Activated T-helper 17 cell treated with anti-CD3 and anti-CD28 coated beads, Interleukin-2, amount 50 U/mL, for 72 hours (primary cell): ENCODE results near the gene CRCP. TPM values are rescaled to one million over a fixed set of nuclear protein-coding genes. Genes with fewer than 3 reads are reported as not detected.
"Not testable (repeated sequence)": the region's sequence is repeated elsewhere in the genome, so short reads cannot be mapped to it uniquely, and the experiment has no call there.

ENCODE experiments used
- ATAC-seq: fragments of 150-1000 bp; cut with Tn5 transposase; replicated peaks from 2 replicates; pipeline ENCODE4 v1.10.0; 2021; ENCODE audit warnings: mild to moderate bottlenecking, moderate library complexity
- H3K27ac Mint-ChIP-seq: one replicate; pipeline ENCODE4 v1.8.0; 2022; ENCODE audit warnings: mixed read lengths
- H3K27me3 Mint-ChIP-seq: one replicate; pipeline ENCODE4 v1.8.0; 2022; ENCODE audit warnings: mixed read lengths
- H3K36me3 Mint-ChIP-seq: one replicate; pipeline ENCODE4 v1.8.0; 2022; ENCODE audit warnings: low read depth, mild to moderate bottlenecking, mixed read lengths
- H3K4me1 Mint-ChIP-seq: one replicate; pipeline ENCODE4 v1.8.0; 2022; ENCODE audit warnings: mixed read lengths
- H3K4me3 Mint-ChIP-seq: one replicate; pipeline ENCODE4 v1.8.0; 2022; ENCODE audit warnings: mild to moderate bottlenecking, mixed read lengths
- H3K9me3 Mint-ChIP-seq: one replicate; pipeline ENCODE4 v1.8.0; 2022; ENCODE audit warnings: mixed read lengths
- total RNA-seq, 2 donors: library from RNA; stranded (reverse); gene quantifications; one replicate each; pipeline ENCODE4 v1.2.3, GENCODE V29; 2022

CRCP gene
- total RNA-seq, 2 donors from 2014 or later = 19.6 to 25.7 TPM

DNA sequence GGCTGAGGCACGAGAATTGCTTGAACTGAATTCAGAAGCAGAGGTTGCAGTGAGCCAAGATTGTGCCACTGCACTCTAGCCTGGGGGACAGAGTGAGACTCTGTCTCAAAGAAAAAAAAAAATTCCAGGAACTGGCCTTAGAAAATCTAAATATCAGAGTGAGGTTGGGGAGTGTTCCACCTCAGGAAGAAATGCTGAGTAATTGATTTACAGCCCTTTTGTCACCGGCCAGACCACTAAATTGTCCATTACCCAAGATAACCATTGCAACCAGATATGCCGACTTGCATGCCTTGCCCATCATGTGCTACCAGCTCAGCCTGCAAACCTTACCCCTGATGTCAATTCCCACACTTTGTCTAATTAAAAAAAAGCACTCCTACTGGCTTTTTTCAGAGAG is 42.4 kb downstream of the CRCP start:
- Mint-ChIP-seq H3K4me3 (no peak overlapping the region), H3K9me3 (no peaks in the 10 kb centered on the region), H3K36me3 (peaks cover 70% of the 10 kb centered on the region), H3K27me3 (no peaks in the 10 kb centered on the region), H3K4me1 (no peaks in the 10 kb centered on the region), H3K27ac (no peak overlapping the region)
- no peak for ATAC-seq

DNA sequence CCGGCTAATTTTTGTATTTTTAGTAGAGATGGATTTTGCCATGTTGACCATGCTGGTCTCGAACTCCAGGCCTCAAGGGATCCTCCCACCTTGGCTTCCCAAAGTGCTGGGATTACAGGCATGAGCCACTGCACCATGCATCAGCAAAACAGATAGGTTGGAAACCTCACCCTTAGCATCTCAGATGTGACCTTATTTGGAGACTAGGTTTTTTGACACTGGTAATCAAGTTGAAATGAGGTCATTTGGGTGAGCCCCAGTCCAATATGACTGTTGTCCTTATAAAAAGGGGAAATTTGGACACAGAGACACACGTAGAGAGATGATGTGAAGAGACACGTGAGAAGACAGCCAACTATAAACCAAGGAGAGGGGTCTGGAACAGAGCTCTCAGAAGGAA is 48.0 kb downstream of the CRCP start:
- H3K9me3 Mint-ChIP-seq = no peaks in the 10 kb centered on the region
- no peaks in the 10 kb centered on the region for H3K4me1 Mint-ChIP-seq
- no peak overlapping the region for H3K27ac Mint-ChIP-seq
- no peak for ATAC-seq
- no peaks in the 10 kb centered on the region for H3K27me3 Mint-ChIP-seq
- H3K4me3 Mint-ChIP-seq = no peak overlapping the region
- peaks cover 18% of the 10 kb centered on the region for H3K36me3 Mint-ChIP-seq

DNA sequence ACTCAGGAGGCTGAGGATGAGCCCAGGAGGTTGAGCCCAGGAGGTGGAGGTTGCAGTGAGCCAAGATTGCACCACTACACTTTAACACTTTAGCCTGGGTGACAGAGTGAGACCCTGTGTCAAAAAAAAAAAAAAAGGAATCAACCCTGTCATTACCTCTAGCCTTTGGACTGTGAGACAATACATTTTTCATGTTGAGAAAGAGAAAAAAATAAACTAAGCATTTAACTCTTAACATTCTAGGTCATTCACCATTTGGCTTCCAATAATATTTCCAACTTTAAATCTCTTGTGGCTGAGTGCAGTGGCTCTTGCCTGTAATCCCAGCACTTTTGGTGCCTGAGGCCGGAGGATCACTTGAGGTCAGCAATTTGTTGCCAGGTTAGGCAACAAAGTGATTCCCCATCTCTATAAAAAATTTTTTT is 48.6 kb downstream of the CRCP start:
- H3K4me1 Mint-ChIP-seq = no peaks in the 10 kb centered on the region
- no peak overlapping the region for H3K4me3 Mint-ChIP-seq
- no peaks in the 10 kb centered on the region for H3K27me3 Mint-ChIP-seq
- no peak for ATAC-seq
- H3K27ac Mint-ChIP-seq = no peak overlapping the region
- H3K9me3 Mint-ChIP-seq = no peaks in the 10 kb centered on the region
- H3K36me3 Mint-ChIP-seq = peaks cover 12% of the 10 kb centered on the region

DNA sequence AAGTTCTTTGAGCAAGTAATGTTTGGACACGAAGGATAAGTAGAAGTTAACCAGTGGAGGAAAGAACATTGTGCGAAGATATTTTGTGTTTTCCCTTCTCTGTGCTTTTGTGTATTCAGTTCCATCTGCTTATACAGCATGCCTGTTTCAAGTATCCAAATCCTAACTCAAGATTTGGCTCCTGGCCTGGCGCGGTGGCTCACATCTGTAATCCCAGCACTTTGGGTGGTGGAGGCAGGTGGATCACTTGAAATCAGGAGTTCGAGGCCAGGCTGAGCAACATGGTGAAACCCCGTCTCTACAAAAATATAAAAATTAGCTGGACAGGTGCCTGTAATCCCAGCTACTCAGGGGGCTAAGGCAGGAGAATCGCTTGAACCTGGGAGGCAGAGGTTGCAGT is 49.7 kb downstream of the CRCP start:
- Mint-ChIP-seq H3K36me3 (peaks cover 4% of the 10 kb centered on the region), H3K9me3 (no peaks in the 10 kb centered on the region), H3K4me1 (no peaks in the 10 kb centered on the region), H3K27ac (no peak overlapping the region), H3K4me3 (no peak overlapping the region), H3K27me3 (no peaks in the 10 kb centered on the region)
- ATAC-seq = no peak

DNA sequence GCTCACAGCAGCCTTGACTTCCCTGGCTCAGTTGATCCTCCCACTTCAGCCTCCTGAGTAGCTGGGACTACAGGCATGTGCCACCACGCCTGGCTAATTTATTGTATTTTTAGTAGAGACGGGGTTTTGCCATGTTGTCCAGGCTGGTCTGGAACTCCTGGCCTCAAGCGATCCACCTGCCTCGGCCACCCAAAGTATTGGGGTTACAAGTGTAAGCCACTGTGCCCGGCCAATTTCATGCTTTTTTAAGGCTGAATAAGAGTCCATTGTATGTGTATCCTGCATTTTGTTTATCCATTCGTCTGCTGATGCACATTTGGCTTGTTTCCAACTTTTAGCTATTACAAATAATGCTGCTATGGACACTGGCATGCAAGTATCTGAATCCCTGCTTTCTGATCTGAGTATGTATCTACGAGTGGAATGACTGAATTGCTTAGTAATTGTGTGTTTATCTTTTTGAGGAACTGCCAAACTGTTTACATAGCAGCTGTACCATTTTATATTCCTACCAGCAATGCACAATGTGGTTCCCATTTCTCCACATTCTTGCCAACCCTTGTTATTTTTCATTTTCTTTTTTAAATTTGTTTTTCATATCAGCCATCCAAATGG is 53.2 kb downstream of the CRCP start:
- H3K4me1 Mint-ChIP-seq = no peaks in the 10 kb centered on the region
- H3K9me3 Mint-ChIP-seq = no peaks in the 10 kb centered on the region
- H3K36me3 Mint-ChIP-seq = no peaks in the 10 kb centered on the region
- H3K4me3 Mint-ChIP-seq = no peak overlapping the region
- H3K27me3 Mint-ChIP-seq = no peaks in the 10 kb centered on the region
- no peak for ATAC-seq
- no peak overlapping the region for H3K27ac Mint-ChIP-seq

DNA sequence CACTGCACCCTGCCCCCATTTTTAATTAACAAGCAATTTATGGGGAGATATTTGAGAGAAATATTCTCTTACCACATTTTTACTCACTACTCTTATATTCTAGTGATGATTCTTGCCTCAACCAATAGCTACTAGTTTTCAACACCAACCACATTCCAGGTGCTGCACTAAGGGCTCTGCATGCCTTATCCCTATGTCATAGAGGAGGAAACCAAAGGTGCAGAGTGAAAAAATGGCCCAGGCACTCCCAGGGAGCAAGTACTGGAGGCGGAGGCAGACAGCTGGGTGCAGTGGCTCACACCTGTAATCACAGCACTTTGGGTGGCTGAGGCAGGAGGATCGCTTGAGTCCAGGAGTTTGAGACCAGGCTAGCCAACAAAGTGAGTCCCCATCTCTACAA is 55.0 kb downstream of the CRCP start:
- H3K27ac Mint-ChIP-seq = no peak overlapping the region
- no peak for ATAC-seq
- no peaks in the 10 kb centered on the region for H3K9me3 Mint-ChIP-seq
- H3K27me3 Mint-ChIP-seq = no peaks in the 10 kb centered on the region
- H3K36me3 Mint-ChIP-seq = no peaks in the 10 kb centered on the region
- no peak overlapping the region for H3K4me3 Mint-ChIP-seq
- no peaks in the 10 kb centered on the region for H3K4me1 Mint-ChIP-seq

DNA sequence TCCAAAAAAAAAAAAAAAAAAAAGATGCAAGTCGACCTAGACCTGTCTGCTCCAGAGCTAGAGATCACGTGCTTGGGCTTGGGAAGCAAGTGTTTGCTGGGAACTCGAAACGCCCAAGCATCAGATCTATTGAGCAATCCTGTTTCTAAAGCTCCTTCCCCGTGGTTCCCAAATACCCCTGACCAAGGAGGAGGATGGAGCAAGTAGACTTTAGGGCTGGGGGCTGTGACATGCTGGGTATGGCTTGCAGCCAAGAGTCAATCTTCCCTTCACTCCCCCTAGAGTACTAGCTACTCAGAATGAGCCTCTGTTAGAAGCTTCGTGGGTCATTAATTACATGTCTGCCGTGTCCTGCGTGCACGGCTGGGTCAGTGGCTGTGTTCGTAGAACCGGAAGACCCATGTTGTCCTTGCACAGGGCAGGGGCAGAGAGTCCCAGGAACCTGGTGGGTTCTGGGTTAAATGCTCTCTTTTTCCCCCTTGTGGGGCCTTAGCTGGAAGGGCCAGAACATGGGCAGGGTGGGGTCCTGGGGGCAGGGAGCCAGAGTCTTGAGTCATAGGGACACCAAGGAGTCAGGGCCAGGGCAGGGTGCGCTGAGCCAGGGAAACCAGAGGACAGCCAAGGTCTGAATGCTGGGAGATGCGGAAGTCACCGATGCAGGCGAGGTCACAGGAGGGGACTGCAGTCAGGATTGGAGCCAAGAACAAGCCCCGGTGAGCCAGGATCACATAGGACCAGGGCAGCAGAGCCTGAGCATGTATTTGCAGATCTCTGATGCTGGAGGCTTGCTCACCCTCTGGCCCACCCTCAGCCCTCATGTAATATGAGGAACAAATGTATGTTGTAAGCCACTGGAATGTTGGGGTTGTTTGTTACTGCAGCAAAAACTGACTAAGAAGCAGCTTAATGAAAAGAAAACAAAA is 55.9 kb downstream of the CRCP start:
- Mint-ChIP-seq H3K27ac (no peak overlapping the region), H3K4me1 (no peaks in the 10 kb centered on the region), H3K9me3 (no peaks in the 10 kb centered on the region), H3K36me3 (no peaks in the 10 kb centered on the region), H3K27me3 (no peaks in the 10 kb centered on the region), H3K4me3 (no peak overlapping the region)
- no peak for ATAC-seq

DNA sequence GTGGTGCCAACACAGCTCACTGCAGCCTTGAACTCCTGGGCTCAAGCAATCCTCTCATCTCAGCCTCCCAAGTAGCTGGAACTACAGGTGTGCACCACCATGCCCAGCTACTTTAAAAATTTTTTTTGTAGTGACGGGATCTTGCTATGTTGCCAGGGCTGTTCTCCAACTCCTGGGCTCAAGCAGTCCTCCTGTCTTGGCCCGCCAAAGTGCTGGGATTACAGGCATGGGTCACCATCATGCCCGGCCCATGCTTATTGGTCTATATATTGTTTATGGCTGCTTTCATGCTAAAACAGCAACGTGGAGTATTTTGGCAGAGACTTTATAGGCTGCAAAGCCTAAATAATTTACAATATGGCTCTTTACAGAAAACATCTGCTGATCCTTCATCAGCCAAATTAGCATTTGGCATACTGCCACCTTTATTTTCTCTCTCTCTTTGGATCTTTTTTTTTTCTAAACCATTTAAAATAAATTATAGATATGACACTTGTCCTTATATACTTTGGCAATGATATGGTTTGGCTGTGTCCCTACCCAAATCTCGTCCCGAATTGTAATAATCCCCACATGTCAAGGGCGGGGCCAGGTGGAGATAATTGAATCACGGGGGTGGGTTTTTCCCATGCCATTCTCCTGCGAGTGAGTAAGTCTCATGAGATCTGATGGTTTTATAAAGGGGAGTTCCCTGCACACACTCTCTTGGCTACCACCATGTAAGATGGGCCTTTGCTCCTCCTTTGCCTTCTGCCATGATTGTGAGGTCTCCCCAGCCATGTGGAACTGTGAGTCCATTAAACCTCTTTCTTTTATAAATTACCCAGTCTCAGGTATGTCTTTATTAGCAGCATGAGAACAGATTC is 58.1 kb downstream of the CRCP start:
- not testable (repeated sequence) for H3K27ac Mint-ChIP-seq, H3K27me3 Mint-ChIP-seq, H3K36me3 Mint-ChIP-seq, H3K4me1 Mint-ChIP-seq, H3K9me3 Mint-ChIP-seq, H3K4me3 Mint-ChIP-seq
- ATAC-seq = peak; percentile 46

DNA sequence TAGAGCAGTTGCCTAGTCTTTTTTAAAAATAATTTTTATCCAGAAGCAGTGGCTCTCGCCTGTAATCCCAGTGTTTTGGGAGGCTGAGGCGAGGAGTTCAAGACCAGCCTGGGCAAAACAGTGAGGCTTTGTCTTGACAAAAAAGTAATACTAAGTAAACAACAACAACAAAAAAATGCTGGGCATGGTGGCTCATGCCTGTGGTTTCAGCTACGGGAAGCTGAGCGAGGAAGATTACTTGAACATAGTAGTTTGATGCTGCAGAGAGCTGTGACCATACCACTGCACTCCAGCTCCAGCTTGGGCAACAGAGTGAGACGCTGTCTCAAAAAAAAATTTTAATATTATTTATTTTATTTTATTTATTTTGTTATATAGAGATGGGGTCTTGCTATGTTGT is 59.2 kb downstream of the CRCP start:
- Mint-ChIP-seq H3K27ac (no peak overlapping the region), H3K4me1 (no peaks in the 10 kb centered on the region), H3K27me3 (no peaks in the 10 kb centered on the region), H3K4me3 (no peak overlapping the region), H3K36me3 (no peaks in the 10 kb centered on the region), H3K9me3 (no peaks in the 10 kb centered on the region)
- ATAC-seq = no peak

DNA sequence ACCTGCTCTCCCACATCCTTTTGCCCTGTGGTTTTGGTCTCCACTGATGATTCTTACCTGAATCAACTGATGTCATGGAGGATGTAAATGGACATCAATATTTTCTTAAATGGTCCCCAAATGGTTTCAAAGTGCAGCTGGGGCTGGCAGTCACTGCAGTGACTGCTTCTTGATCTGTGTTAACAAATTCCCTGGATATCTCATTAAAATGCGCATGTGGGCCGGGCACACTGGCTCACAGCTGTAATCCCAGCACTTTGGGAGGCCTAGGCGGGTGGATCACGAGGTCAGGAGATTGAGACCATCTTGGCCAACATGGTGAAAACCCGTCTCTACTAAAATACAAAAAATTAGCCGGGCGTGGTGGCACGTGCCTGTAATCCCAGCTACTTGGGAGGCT is 60.4 kb downstream of the CRCP start:
- H3K27me3 Mint-ChIP-seq, ATAC-seq, H3K4me1 Mint-ChIP-seq, H3K4me3 Mint-ChIP-seq, H3K9me3 Mint-ChIP-seq, H3K27ac Mint-ChIP-seq, H3K36me3 Mint-ChIP-seq: not testable (repeated sequence)

DNA sequence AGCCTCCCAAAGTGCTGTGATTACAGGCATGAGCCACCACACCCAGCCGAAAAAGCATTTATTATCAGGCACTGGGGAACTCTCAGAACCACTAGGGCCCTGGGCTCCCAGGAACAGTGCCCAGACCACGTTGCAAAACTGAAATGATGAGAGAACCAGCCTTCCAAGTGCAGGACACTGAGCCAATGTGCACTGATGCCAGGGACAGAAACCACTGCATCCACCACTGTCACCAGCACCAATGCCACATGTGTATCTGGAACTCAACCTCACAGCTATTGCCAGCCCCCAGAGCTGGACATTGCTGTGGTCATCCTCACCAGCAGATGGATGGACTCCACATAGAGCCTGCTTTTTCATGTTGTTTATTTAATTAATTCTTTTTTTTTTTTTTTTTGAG is 62.3 kb downstream of the CRCP start:
- no peak for ATAC-seq
- H3K27me3 Mint-ChIP-seq = no peaks in the 10 kb centered on the region
- no peaks in the 10 kb centered on the region for H3K36me3 Mint-ChIP-seq
- no peaks in the 10 kb centered on the region for H3K9me3 Mint-ChIP-seq
- no peak overlapping the region for H3K4me3 Mint-ChIP-seq
- no peaks in the 10 kb centered on the region for H3K4me1 Mint-ChIP-seq
- no peak overlapping the region for H3K27ac Mint-ChIP-seq

DNA sequence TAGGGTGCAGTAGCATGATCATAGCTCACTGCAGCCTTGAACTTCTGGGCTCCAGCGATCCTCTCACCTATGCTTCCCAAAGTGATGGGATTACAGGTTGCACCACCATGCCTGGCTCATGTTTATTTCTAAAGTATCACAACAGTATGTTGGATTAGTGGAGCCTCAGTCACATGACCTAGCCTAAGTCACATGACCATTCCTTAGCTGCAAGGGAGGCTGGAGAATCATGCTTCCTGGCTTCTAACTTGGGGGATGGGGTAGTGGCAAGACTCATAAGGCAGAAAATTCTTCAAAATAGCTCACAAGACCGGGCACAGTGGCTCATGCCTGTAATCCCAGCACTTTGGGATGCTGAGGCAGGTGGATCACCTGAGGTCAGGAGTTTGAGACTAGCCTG is 63.6 kb downstream of the CRCP start:
- H3K27me3 Mint-ChIP-seq = no peaks in the 10 kb centered on the region
- H3K4me1 Mint-ChIP-seq = no peaks in the 10 kb centered on the region
- no peak overlapping the region for H3K4me3 Mint-ChIP-seq
- ATAC-seq = no peak
- no peak overlapping the region for H3K27ac Mint-ChIP-seq
- H3K36me3 Mint-ChIP-seq = no peaks in the 10 kb centered on the region
- H3K9me3 Mint-ChIP-seq = no peaks in the 10 kb centered on the region

DNA sequence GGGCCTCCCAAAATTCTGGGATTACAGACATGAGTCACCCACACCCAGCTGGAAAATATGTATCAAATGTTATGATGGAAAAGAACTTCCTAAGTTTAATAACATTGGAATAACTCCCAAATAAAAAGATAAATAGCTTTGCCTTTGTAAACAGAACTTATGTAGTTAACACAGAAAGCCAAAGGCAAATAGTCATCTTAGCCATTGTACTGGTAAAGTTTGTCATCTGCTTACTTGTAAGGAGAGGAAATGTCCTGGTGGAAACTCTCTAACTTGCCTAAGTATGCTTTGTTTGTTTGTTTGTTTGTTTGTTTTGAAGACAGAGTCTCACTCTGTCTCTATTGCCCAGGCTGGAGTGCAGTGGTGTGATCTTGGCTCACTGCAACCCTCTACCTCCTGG is 66.7 kb downstream of the CRCP start:
- Mint-ChIP-seq H3K36me3 (no peaks in the 10 kb centered on the region), H3K4me3 (no peak overlapping the region), H3K27me3 (no peaks in the 10 kb centered on the region), H3K9me3 (no peaks in the 10 kb centered on the region), H3K4me1 (no peaks in the 10 kb centered on the region), H3K27ac (no peak overlapping the region)
- no peak for ATAC-seq

DNA sequence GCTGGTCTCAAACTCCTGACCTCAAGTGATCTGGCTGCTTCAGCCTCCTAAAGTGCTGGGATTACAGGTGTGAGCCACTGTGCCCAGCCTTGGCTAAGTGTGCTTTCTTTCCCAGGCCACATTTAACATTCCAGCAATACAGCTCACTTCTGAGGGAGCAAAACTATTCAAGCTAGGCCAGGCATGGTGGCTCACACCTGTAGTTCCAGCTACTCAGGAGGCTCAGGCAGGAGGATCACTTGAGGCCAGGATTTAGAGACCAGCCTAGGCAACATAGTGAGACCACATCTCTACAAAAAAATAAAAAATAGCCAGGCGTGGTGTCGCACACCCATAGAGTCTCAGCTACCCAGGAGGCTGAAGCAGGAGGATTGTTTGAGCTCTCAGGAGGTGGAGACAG is 67.2 kb downstream of the CRCP start:
- no peak for ATAC-seq
- Mint-ChIP-seq H3K36me3 (no peaks in the 10 kb centered on the region), H3K4me3 (no peak overlapping the region), H3K27ac (no peak overlapping the region), H3K4me1 (no peaks in the 10 kb centered on the region), H3K27me3 (no peaks in the 10 kb centered on the region), H3K9me3 (no peaks in the 10 kb centered on the region)

DNA sequence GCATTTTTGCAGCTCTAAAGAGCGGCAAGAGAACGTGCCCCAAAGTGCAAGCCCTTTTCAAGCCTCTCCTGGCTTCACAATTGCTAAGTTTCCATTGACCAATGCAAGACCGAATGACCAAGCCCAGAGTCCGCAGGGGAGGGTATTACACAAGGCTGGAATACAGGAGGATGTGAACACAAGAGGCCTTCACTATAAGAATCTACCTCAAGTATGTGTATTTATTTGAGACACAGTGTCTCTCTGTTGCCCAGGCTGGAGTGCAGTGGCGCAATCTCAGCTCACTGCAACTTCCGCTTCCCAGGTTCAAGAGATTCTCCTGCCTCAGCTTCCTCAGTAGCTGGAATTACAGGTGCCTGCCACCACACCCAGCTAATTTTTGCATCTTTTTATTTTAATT is 68.3 kb downstream of the CRCP start:
- Mint-ChIP-seq H3K27ac (no peak overlapping the region), H3K27me3 (no peaks in the 10 kb centered on the region), H3K4me1 (no peaks in the 10 kb centered on the region), H3K36me3 (no peaks in the 10 kb centered on the region), H3K9me3 (no peaks in the 10 kb centered on the region), H3K4me3 (no peak overlapping the region)
- no peak for ATAC-seq
